ENCODE data around the gene WDPCP. TPM values are rescaled to one million over a fixed set of nuclear protein-coding genes. Genes with fewer than 3 reads are reported as not detected.

WDPCP gene
- total and polyA plus RNA-seq, 2 of the 8 experiments (the other 6 are each of a cell fraction or from before 2014, with no cell fraction given) = 9.3 to 25.8 TPM

DNA sequence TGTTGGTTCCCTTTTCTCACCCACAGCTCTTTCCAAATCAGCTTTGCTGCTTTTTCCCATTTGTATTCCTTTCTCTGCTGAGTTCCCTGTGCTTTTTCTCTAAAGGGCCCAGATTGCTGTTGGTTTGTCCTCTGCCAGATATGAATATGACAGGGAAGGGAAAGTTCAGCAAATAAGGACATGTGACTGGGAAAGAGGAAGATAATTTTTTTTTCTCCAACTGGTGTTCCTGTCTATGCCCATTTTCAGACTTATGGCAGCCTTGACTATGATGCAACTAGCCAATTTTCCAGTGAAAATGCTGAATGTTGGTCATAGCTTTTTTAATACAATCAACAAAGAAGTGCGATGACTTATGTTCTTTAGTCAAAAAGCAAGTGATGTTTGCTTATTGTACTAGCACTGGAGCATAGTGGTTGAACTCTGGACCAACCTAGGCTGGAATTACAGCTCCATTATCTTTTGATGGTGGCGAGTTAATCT lies 8.2 kb upstream of the WDPCP start:
- Histone ChIP-seq H3K9me3 (ENCODE audit: insufficient read depth in 2 of 2, low read depth in 1 of 2, low read length in 1 of 2) (no peaks in the 10 kb centered on the region), H3K4ac (replicated peaks; ENCODE audit: insufficient read length, low read depth, low read length) (no peak overlapping the region), H2BK5ac (ENCODE audit: low read depth, low read length) (no peak overlapping the region), H3K4me2 (ENCODE audit: insufficient read depth in 1 of 2, low read depth in 2 of 2, low read length in 2 of 2) (no peak overlapping the region), H3K79me2 (ENCODE audit: control insufficient read depth in 1 of 2, insufficient read depth in 2 of 2, low read length in 2 of 2) (peaks cover 0 to 75% of the 10 kb centered on the region in 2 experiments; a peak in 2 of 4 replicates), H3K23me2 (ENCODE audit: low read depth, low read length) (no peaks in the 10 kb centered on the region), H3K27me3 (replicated peaks in 1 of 4; ENCODE audit: control insufficient read depth in 3 of 4, extremely low read depth in 1 of 4, insufficient read depth in 3 of 4, low read length in 3 of 4) (no peaks in the 10 kb centered on the region), H3K23ac (ENCODE audit: insufficient read length) (no peak overlapping the region), H3K18ac (ENCODE audit: extremely low read depth, low read length) (no peak overlapping the region), H3K79me1 (ENCODE audit: low read depth, low read length) (no peaks in the 10 kb centered on the region; the same call in 1 of the 2 replicates), H2AK5ac (ENCODE audit: low read depth, low read length) (no peak overlapping the region), H2BK15ac (ENCODE audit: low read length) (no peak overlapping the region), H4K20me1 (replicated peaks in 1 of 2; ENCODE audit: control insufficient read depth in 1 of 2, insufficient read depth in 2 of 2, low read length in 2 of 2) (peaks cover 0 to 1% of the 10 kb centered on the region in 2 experiments), H4K8ac (ENCODE audit: extremely low read depth, insufficient read depth, low read length) (no peak overlapping the region), H3K4me3 (ENCODE audit: extremely low read depth in 1 of 4, insufficient read depth in 2 of 4, low read depth in 3 of 4, low read length in 4 of 4) (no peak overlapping the region), H4K91ac (replicated peaks; ENCODE audit: insufficient read length, low read length) (no peak overlapping the region), H4K5ac (ENCODE audit: insufficient read length, low read depth, low read length) (no peak overlapping the region), H2BK12ac (ENCODE audit: low read depth, low read length) (no peak overlapping the region), H2BK120ac (replicated peaks; ENCODE audit: low read depth, low read length) (no peak overlapping the region), H2AFZ (ENCODE audit: low read length) (no peak overlapping the region), H3K4me1 (replicated peaks in 1 of 4; ENCODE audit: control insufficient read depth in 3 of 4, insufficient read depth in 4 of 4, low read length in 3 of 4) (peaks cover 2 to 6% (median 3%) of the 10 kb centered on the region in 4 experiments; a peak in 4 of 7 replicates), H2BK20ac (ENCODE audit: low read length) (no peak overlapping the region), H3K9ac (replicated peaks in 1 of 4; ENCODE audit: extremely low read depth in 1 of 4, low read depth in 3 of 4, low read length in 3 of 4) (no peak overlapping the region), H3K27ac (ENCODE audit: low read depth, low read length) (no peak overlapping the region), H3K56ac (replicated peaks; ENCODE audit: insufficient read length, low read depth, low read length) (no peak overlapping the region), H3K36me3 (ENCODE audit: control insufficient read depth in 2 of 4, insufficient read depth in 4 of 4, low read length in 3 of 4) (peaks cover 5 to 87% (median 37%) of the 10 kb centered on the region in 4 experiments), H3K14ac (ENCODE audit: insufficient read length) (no peak overlapping the region)
- POLR2A ChIA-PET (ENCODE audit: partially characterized antibody) = interaction anchor here (0.6 to 2.4 kb wide), 3 partner anchors 8 to 283 kb away, joined by 3 to 12 read pairs (median 7); partner anchors contain the start of genes MDH1 and WDPCP
- 93% methylated on average over 2 of the region's 2 CpGs; no CpG with 5 or more reads in 1 of the 2 experiments for WGBS, 2 experiments (ENCODE audit: extremely low coverage in 1 of 2, insufficient coverage in 1 of 2, insufficient read length in 1 of 2, insufficient replicate concordance in 2 of 2, low coverage in 1 of 2, low lambda C conversion rate in 2 of 2, missing lambda C conversion rate in 1 of 2)
- TF ChIP-seq, protein P1, sequence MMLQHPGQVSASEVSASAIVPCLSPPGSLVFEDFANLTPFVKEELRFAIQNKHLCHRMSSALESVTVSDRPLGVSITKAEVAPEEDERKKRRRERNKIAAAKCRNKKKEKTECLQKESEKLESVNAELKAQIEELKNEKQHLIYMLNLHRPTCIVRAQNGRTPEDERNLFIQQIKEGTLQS (IDR thresholded peaks at IDR 0.05; ENCODE audit: insufficient read depth, low read depth, low read length) = no peak
- no peak for TF ChIP-seq SUZ12 (IDR thresholded peaks at IDR 0.05; ENCODE audit: low read length)
- no peak for TF ChIP-seq TAF7 (optimal IDR thresholded peaks at IDR 0.05; ENCODE audit: borderline replicate concordance, low read depth, low read length)
- TF ChIP-seq BRCA1 (IDR thresholded peaks at IDR 0.05; ENCODE audit: low read depth, low read length) = no peak
- DNase-seq (ENCODE audit: low read depth in 1 of 2, low spot score in 2 of 2) (no peak), FAIRE-seq (no peak)
- CTCF ChIA-PET (ENCODE audit: partially characterized antibody) = no interaction called here
